HCT116 (cell line): ENCODE results near the gene LCK.

Experiments used
- POLR2A ChIP-seq: IDR thresholded peaks from 2 replicates; pipeline ENCODE4 v1.7.0; 2011; ENCODE audit warnings: borderline replicate concordance; ENCODE audit not compliant: insufficient read depth, insufficient read length; ENCODE audit errors: extremely low read depth
- TCF7L2 ChIP-seq: IDR thresholded peaks from 2 replicates; pipeline ENCODE4 v1.7.0; 2011; ENCODE audit warnings: borderline replicate concordance, inconsistent platforms; ENCODE audit not compliant: insufficient read depth, insufficient read length; ENCODE audit errors: extremely low read depth
- TF ChIP-seq, protein P1 (sequence below), 3 experiments: fragments of 200-600 bp in 1 of 3; sonication (generic) in 1 of 3; IDR thresholded peaks in 2 of 3; conservative IDR thresholded peaks in 1 of 3; 2 replicates each; pipeline ENCODE4 v1.5.1; 2012 to 2017; ENCODE audit warnings: low read depth in 2 of 3, low read length in 2 of 3, antibody characterized with exemption in 1 of 3, borderline replicate concordance in 1 of 3, control low read depth in 1 of 3, mild to moderate bottlenecking in 1 of 3, mixed read lengths in 1 of 3, mixed run types in 1 of 3, moderate library complexity in 1 of 3; ENCODE audit not compliant: insufficient read depth in 1 of 3

DNA sequence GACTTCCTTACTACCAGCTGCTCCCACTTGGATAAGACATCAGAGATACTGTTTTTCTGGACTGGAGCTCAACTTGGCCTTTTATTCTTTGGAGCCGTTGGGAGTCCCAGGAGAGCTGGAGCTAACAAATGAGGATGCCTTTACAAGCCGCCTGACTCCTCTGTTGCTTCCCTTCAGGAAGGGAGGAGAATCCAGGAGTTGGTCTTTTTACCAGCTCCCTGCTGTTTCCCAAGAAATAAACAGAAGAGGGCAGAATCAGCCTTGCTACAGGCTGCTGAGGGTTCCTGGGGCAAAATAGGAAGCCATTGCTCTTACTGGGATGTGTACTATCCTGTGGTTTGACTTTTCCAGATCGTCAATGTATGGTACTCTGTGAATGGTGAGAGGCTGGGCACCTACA is 27.4 kb upstream of the LCK start:
- TF ChIP-seq TCF7L2 (no peak), POLR2A (no peak)
- TF ChIP-seq, protein P1, sequence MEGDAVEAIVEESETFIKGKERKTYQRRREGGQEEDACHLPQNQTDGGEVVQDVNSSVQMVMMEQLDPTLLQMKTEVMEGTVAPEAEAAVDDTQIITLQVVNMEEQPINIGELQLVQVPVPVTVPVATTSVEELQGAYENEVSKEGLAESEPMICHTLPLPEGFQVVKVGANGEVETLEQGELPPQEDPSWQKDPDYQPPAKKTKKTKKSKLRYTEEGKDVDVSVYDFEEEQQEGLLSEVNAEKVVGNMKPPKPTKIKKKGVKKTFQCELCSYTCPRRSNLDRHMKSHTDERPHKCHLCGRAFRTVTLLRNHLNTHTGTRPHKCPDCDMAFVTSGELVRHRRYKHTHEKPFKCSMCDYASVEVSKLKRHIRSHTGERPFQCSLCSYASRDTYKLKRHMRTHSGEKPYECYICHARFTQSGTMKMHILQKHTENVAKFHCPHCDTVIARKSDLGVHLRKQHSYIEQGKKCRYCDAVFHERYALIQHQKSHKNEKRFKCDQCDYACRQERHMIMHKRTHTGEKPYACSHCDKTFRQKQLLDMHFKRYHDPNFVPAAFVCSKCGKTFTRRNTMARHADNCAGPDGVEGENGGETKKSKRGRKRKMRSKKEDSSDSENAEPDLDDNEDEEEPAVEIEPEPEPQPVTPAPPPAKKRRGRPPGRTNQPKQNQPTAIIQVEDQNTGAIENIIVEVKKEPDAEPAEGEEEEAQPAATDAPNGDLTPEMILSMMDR (IDR thresholded peaks at IDR 0.05 in 2 of 3, conservative IDR thresholded peaks at IDR 0.05 in 1 of 3; ENCODE audit: borderline replicate concordance in 1 of 3, insufficient read depth in 1 of 3, low read depth in 2 of 3, low read length in 2 of 3): no peak
